ENCODE measurements around the gene SPRY2. TPM values are rescaled to one million over a fixed set of nuclear protein-coding genes. Genes with fewer than 3 reads are reported as not detected.

SPRY2 gene
- total RNA-seq, 1 donor from 2014 or later = 52.2 TPM

DNA sequence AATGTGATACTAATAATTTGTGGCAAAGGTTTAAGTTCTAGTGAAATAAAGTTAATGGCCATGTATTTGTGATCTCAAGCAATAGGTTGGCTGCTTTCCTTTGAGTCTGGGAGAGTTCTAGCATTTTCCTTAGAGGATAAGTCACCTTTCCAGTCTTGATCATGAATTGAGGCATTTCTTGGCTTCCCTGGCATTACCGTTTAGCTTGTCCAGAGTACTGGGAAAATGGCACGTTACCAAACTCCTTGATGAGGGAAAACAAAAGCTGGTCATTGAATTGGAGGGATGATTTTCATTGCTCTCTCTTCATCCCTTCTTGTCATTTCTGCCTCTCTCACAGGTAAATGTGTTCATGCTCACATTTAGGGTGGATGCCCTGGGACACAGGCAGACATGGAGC is 34.0 kb upstream of the SPRY2 start:
- Histone ChIP-seq H3K36me3 (ENCODE audit: control insufficient read depth in 3 of 3, insufficient read depth in 3 of 3, low read length in 3 of 3) (no peaks in the 10 kb centered on the region), H3K9me3 (ENCODE audit: control insufficient read depth in 3 of 3, low read length in 3 of 3) (no peaks in the 10 kb centered on the region), H3K27me3 (ENCODE audit: control insufficient read depth in 3 of 3, insufficient read depth in 3 of 3, low read length in 3 of 3) (no peaks in the 10 kb centered on the region), H3K4me3 (ENCODE audit: low read length in 3 of 3) (no peak overlapping the region), H3K9ac (ENCODE audit: low read depth in 1 of 3, low read length in 3 of 3) (no peak overlapping the region), H3K27ac (ENCODE audit: low read depth, low read length) (peak overlapping the region; percentile 19), H3K4me1 (ENCODE audit: control insufficient read depth in 3 of 3, insufficient read depth in 3 of 3, low read length in 3 of 3) (no peaks in the 10 kb centered on the region)

DNA sequence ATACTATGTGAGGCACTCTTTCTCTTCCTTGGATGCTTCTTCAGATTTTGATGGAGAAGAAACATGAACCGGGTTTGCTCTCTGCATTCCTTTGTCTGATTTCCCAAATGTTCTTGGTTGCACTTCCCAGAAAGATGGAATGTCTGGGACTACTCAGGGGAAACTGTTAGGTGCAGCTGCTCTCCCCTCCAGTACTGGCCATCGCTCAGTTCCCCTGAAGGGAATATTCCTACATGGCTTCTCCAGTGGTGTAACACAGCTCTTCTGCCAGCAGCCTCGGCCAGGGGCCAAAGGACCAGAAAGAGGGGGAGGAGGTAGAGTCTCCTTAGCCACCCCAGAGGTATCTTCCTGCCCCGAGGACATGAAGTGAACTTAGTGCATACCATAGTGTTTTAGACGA is 33.5 kb upstream of the SPRY2 start:
- Histone ChIP-seq H3K27ac (ENCODE audit: low read depth, low read length) (peak overlapping the region; percentile 19), H3K4me1 (ENCODE audit: control insufficient read depth in 3 of 3, insufficient read depth in 3 of 3, low read length in 3 of 3) (no peaks in the 10 kb centered on the region), H3K9me3 (ENCODE audit: control insufficient read depth in 3 of 3, low read length in 3 of 3) (no peaks in the 10 kb centered on the region), H3K9ac (ENCODE audit: low read depth in 1 of 3, low read length in 3 of 3) (no peak overlapping the region), H3K36me3 (ENCODE audit: control insufficient read depth in 3 of 3, insufficient read depth in 3 of 3, low read length in 3 of 3) (no peaks in the 10 kb centered on the region), H3K4me3 (ENCODE audit: low read length in 3 of 3) (no peak overlapping the region), H3K27me3 (ENCODE audit: control insufficient read depth in 3 of 3, insufficient read depth in 3 of 3, low read length in 3 of 3) (no peaks in the 10 kb centered on the region)

DNA sequence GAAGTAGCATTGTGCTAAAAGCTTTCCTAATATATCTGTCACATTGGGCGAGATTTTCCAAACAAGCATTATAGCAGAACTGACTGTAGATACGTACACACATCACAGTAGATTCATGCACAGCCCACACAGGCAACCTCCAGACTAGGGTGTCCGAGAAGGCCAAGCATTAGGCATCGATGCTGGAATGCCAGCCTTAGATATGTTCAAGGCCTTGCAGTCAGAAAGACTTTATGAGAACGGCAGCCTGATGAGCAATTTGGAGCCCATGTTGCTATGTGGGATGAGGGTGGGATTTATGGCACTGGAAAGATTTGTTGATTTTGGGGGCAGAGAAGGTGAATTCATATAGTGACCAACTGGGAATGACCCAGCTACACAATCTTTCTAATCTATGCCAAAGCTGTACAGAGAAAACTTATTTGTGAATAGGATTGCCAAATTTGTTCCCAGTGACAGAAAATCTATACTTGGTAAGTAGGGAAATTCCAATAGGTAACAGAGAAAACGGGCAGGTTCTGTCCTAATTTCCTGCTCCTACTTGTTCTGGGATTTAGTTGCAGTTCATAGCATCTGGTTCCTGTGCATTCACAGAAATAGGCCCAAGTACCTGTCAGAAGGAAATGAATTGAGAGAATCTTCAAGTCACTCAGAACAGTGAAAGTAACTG is 31.0 kb upstream of the SPRY2 start:
- H3K4me3 ChIP-seq (ENCODE audit: low read length in 3 of 3) = no peak overlapping the region
- no peak overlapping the region for H3K9ac ChIP-seq (ENCODE audit: low read depth in 1 of 3, low read length in 3 of 3)
- H3K4me1 ChIP-seq (ENCODE audit: control insufficient read depth in 3 of 3, insufficient read depth in 3 of 3, low read length in 3 of 3) = no peaks in the 10 kb centered on the region
- H3K27ac ChIP-seq (ENCODE audit: low read depth, low read length) = no peak overlapping the region
- no peaks in the 10 kb centered on the region for H3K36me3 ChIP-seq (ENCODE audit: control insufficient read depth in 3 of 3, insufficient read depth in 3 of 3, low read length in 3 of 3)
- no peaks in the 10 kb centered on the region for H3K9me3 ChIP-seq (ENCODE audit: control insufficient read depth in 3 of 3, low read length in 3 of 3)
- no peaks in the 10 kb centered on the region for H3K27me3 ChIP-seq (ENCODE audit: control insufficient read depth in 3 of 3, insufficient read depth in 3 of 3, low read length in 3 of 3)

DNA sequence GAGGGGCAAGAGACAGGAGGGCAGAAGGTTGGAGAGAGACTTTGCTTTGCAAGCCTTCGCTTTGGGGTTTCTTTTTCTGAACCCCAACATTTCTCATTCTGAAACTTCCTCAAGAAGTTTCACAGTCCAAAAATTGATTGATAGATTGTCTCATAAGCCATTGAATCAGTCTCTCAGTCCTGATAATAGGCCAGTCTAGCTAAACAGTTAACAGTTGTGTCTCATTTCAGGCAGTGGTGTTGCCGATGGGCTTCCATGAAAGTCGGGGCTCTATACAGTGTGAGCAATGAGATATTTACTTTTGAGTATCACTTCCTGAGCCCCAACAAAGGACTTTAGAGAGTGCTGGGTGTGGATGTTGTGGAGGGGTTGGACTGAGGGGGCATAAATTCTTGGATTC is 26.5 kb upstream of the SPRY2 start:
- H3K9me3 ChIP-seq (ENCODE audit: control insufficient read depth in 3 of 3, low read length in 3 of 3) = no peaks in the 10 kb centered on the region
- H3K4me1 ChIP-seq (ENCODE audit: control insufficient read depth in 3 of 3, insufficient read depth in 3 of 3, low read length in 3 of 3) = no peaks in the 10 kb centered on the region
- no peak overlapping the region for H3K27ac ChIP-seq (ENCODE audit: low read depth, low read length)
- H3K36me3 ChIP-seq (ENCODE audit: control insufficient read depth in 3 of 3, insufficient read depth in 3 of 3, low read length in 3 of 3) = no peaks in the 10 kb centered on the region
- no peaks in the 10 kb centered on the region for H3K27me3 ChIP-seq (ENCODE audit: control insufficient read depth in 3 of 3, insufficient read depth in 3 of 3, low read length in 3 of 3)
- no peak overlapping the region for H3K9ac ChIP-seq (ENCODE audit: low read depth in 1 of 3, low read length in 3 of 3)
- no peak overlapping the region for H3K4me3 ChIP-seq (ENCODE audit: low read length in 3 of 3)

DNA sequence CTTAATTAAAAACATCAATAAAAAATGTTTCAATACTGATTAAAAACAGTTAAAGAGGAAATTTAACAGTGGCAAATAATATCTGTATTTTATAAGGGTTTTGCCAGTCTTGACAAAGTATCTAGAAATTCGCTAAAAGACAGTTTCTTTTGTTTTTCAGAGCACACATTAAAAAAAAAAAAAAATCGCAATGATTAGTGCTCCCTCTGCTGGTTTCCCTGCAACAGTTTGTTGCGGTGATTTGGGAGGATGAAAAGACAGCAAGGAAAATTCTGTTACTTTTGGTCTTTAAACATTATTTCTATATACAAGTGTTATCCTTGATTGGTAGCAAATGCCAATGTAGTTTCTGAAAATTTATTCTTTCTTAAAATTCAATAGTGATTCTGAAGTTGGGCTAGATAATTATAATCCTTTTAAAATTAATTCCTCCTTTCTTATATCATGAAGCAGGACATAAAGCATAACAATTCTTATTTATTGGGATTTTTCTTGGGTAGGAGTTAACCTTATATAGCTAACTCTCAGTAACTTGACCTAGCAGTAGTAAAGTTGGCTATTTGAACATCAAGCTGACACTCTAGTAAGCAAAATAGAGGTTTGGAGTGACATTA is 23.1 kb upstream of the SPRY2 start:
- H3K4me3 ChIP-seq (ENCODE audit: low read length in 3 of 3) = peak overlapping the region in 1 of 3 donors; percentile 26
- H3K27ac ChIP-seq (ENCODE audit: low read depth, low read length) = no peak overlapping the region

DNA sequence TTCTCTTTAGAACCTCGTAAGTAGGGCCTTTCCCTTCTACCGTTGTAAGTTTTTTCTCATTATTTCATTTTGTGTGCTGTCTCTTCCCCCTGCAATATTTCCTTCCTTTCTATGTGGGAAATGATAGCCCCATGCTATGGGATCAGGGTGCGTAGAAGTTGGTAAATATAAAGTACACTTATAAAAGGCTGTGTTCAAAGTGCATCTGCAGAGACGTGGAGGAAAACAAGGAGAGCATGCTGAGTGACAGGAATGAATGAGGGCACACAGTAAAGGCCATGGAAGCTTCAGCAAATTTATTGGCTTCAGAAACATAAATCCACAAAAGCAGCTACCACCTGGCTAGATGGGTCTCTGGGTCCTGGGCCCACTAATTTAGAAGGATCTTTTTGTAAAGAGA is 21.6 kb upstream of the SPRY2 start:
- H3K27ac ChIP-seq (ENCODE audit: low read depth, low read length) = no peak overlapping the region
- H3K9me3 ChIP-seq (ENCODE audit: control insufficient read depth in 3 of 3, low read length in 3 of 3) = no peaks in the 10 kb centered on the region
- no peaks in the 10 kb centered on the region for H3K36me3 ChIP-seq (ENCODE audit: control insufficient read depth in 3 of 3, insufficient read depth in 3 of 3, low read length in 3 of 3)
- no peaks in the 10 kb centered on the region for H3K27me3 ChIP-seq (ENCODE audit: control insufficient read depth in 3 of 3, insufficient read depth in 3 of 3, low read length in 3 of 3)
- no peak overlapping the region for H3K9ac ChIP-seq (ENCODE audit: low read depth in 1 of 3, low read length in 3 of 3)
- no peak overlapping the region for H3K4me3 ChIP-seq (ENCODE audit: low read length in 3 of 3)
- H3K4me1 ChIP-seq (ENCODE audit: control insufficient read depth in 3 of 3, insufficient read depth in 3 of 3, low read length in 3 of 3) = peaks cover 0 to 3% (median 0%) of the 10 kb centered on the region in 3 donors

More for the DNA sequence above, 23.1 kb upstream of the SPRY2 start:
- no peaks in the 10 kb centered on the region for H3K36me3 ChIP-seq (ENCODE audit: control insufficient read depth in 3 of 3, insufficient read depth in 3 of 3, low read length in 3 of 3)
- no peaks in the 10 kb centered on the region for H3K9me3 ChIP-seq (ENCODE audit: control insufficient read depth in 3 of 3, low read length in 3 of 3)
- peaks cover 0 to 3% (median 0%) of the 10 kb centered on the region in 3 donors for H3K4me1 ChIP-seq (ENCODE audit: control insufficient read depth in 3 of 3, insufficient read depth in 3 of 3, low read length in 3 of 3)
- peak overlapping the region in 1 of 3 donors; percentile 58 for H3K9ac ChIP-seq (ENCODE audit: low read depth in 1 of 3, low read length in 3 of 3)
- H3K27me3 ChIP-seq (ENCODE audit: control insufficient read depth in 3 of 3, insufficient read depth in 3 of 3, low read length in 3 of 3) = no peaks in the 10 kb centered on the region

DNA sequence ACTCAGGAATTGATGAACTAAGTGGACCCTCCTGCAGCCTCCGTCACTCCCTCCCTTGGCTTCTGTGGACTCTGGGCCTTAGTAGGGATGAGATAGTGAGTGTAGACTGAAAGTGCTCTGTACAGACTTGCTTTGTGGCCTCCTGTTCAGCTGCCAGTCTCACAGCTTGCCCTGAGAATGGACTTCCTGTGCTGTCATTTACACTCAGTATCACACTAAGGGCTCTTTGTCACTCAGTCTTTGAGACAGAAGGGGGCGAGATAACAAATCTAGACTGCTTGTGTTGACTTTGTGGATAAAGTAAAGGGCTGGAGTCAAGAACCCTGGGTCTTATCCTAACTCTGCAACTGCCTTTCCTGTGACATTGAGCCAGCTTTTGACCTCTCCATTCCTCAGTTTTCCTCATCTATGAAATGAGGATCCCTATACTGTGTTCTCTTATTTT is 21.0 kb upstream of the SPRY2 start:
- Histone ChIP-seq H3K9ac (ENCODE audit: low read depth in 1 of 3, low read length in 3 of 3) (no peak overlapping the region), H3K36me3 (ENCODE audit: control insufficient read depth in 3 of 3, insufficient read depth in 3 of 3, low read length in 3 of 3) (no peaks in the 10 kb centered on the region), H3K27me3 (ENCODE audit: control insufficient read depth in 3 of 3, insufficient read depth in 3 of 3, low read length in 3 of 3) (no peaks in the 10 kb centered on the region), H3K27ac (ENCODE audit: low read depth, low read length) (no peak overlapping the region), H3K4me1 (ENCODE audit: control insufficient read depth in 3 of 3, insufficient read depth in 3 of 3, low read length in 3 of 3) (peaks cover 0 to 3% (median 0%) of the 10 kb centered on the region in 3 donors), H3K4me3 (ENCODE audit: low read length in 3 of 3) (no peak overlapping the region), H3K9me3 (ENCODE audit: control insufficient read depth in 3 of 3, low read length in 3 of 3) (no peaks in the 10 kb centered on the region)

DNA sequence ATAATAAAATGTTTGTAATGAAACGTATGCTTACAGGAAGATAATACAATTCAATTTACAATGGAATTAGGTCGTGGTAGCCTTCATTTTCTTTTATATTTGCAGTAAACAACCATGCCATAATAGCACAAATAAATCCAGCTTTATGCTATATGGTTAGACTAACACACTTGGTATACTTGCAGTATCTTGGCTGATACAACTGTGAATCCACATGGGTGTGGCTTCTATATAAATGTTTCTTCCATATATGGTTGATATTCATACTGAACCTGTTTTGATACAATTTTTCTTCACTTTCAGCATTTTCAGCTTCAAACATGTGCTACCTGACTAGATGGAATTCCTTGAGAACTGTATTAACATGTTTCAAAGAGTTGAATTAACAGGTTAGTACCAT is 20.4 kb upstream of the SPRY2 start:
- H3K9me3 ChIP-seq (ENCODE audit: control insufficient read depth in 3 of 3, low read length in 3 of 3) = no peaks in the 10 kb centered on the region
- H3K4me1 ChIP-seq (ENCODE audit: control insufficient read depth in 3 of 3, insufficient read depth in 3 of 3, low read length in 3 of 3) = peaks cover 0 to 3% (median 0%) of the 10 kb centered on the region in 3 donors
- H3K9ac ChIP-seq (ENCODE audit: low read depth in 1 of 3, low read length in 3 of 3) = no peak overlapping the region
- H3K36me3 ChIP-seq (ENCODE audit: control insufficient read depth in 3 of 3, insufficient read depth in 3 of 3, low read length in 3 of 3) = no peaks in the 10 kb centered on the region
- H3K4me3 ChIP-seq (ENCODE audit: low read length in 3 of 3) = no peak overlapping the region
- no peaks in the 10 kb centered on the region for H3K27me3 ChIP-seq (ENCODE audit: control insufficient read depth in 3 of 3, insufficient read depth in 3 of 3, low read length in 3 of 3)
- H3K27ac ChIP-seq (ENCODE audit: low read depth, low read length) = no peak overlapping the region

DNA sequence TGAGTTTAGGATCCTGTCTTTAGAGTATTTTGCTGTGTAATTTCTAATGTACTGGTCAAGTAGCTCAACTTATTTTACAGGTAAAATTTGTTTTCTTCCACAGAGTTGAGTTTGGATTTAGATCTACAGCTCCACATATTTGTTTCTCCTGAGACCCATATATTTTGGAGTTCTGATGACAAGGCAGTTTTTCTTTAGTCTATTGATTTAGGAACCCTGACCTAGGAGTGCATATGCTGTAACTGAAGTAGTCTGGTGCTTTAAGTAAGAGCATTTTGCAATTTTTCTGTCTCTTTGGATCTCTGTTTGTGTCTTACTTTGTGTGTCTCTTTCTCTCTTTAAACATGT is 19.5 kb upstream of the SPRY2 start:
- no peak overlapping the region for H3K27ac ChIP-seq (ENCODE audit: low read depth, low read length)
- H3K4me3 ChIP-seq (ENCODE audit: low read length in 3 of 3) = no peak overlapping the region
- H3K27me3 ChIP-seq (ENCODE audit: control insufficient read depth in 3 of 3, insufficient read depth in 3 of 3, low read length in 3 of 3) = no peaks in the 10 kb centered on the region
- H3K9ac ChIP-seq (ENCODE audit: low read depth in 1 of 3, low read length in 3 of 3) = no peak overlapping the region
- H3K36me3 ChIP-seq (ENCODE audit: control insufficient read depth in 3 of 3, insufficient read depth in 3 of 3, low read length in 3 of 3) = no peaks in the 10 kb centered on the region
- no peaks in the 10 kb centered on the region for H3K9me3 ChIP-seq (ENCODE audit: control insufficient read depth in 3 of 3, low read length in 3 of 3)
- H3K4me1 ChIP-seq (ENCODE audit: control insufficient read depth in 3 of 3, insufficient read depth in 3 of 3, low read length in 3 of 3) = peaks cover 0 to 3% (median 0%) of the 10 kb centered on the region in 3 donors

DNA sequence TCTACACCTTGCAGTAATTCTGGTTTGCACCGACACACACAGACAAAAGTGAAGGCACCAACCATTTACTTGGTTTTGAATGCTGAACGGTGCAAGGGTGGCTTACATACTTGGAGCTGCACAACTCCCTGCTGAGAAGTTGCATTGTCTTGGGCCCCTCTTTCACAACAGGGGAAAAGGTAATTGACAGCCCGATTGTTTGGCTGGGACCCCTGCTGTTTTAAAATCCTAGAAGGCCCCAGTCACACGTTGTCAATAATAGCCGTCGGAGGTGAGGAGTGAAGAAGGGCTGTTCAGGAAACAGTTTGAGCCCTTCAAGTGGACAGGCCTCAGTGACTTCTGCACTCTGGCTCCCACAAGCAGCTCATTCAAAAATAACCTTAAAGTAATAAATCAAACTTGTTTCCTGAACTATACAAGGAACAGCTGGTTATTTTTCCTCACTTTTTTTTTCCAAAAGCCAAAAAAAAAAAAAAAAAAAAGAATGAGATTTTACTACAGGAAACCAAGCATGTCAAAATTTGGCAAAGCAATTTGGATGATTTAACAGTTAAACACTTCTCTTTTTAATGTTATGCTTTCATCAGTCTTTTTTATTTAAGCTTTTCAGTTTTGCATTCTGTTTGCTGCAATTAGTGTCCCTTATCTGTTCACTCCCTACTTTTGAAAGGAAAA is 19.0 kb upstream of the SPRY2 start:
- Histone ChIP-seq H3K4me3 (ENCODE audit: low read length in 3 of 3) (no peak overlapping the region), H3K4me1 (ENCODE audit: control insufficient read depth in 3 of 3, insufficient read depth in 3 of 3, low read length in 3 of 3) (peaks cover 0 to 3% (median 0%) of the 10 kb centered on the region in 3 donors), H3K27ac (ENCODE audit: low read depth, low read length) (no peak overlapping the region), H3K27me3 (ENCODE audit: control insufficient read depth in 3 of 3, insufficient read depth in 3 of 3, low read length in 3 of 3) (no peaks in the 10 kb centered on the region), H3K9me3 (ENCODE audit: control insufficient read depth in 3 of 3, low read length in 3 of 3) (no peaks in the 10 kb centered on the region), H3K9ac (ENCODE audit: low read depth in 1 of 3, low read length in 3 of 3) (no peak overlapping the region), H3K36me3 (ENCODE audit: control insufficient read depth in 3 of 3, insufficient read depth in 3 of 3, low read length in 3 of 3) (no peaks in the 10 kb centered on the region)

Data from skeletal muscle tissue (tissue), 4 donors.